Subcutaneous adipose tissue (tissue), 4 donors: Measurements from ENCODE around the gene TNP2. TPM values are rescaled to one million over a fixed set of nuclear protein-coding genes. Genes with fewer than 3 reads are reported as not detected.

Experiments
- total RNA-seq, 4 donors: library from RNA; depleted of rRNA; stranded (reverse); fragments of >200 nt; gene quantifications; one replicate each; pipeline ENCODE4 v1.1.0, GENCODE V29; 2016
- TF ChIP-seq, protein P1 (sequence below): fragments of 450-650 bp; IDR thresholded peaks from one replicate; pipeline ENCODE4 v1.5.1; 2016; ENCODE audit warnings: low read depth, mild to moderate bottlenecking, control low read depth, antibody characterized with exemption, moderate library complexity

Gene TNP2
- total RNA-seq, 4 donors from 2014 or later: not detected

GRCh38 chr16:11273721-11274324 lies 4.7 kb upstream of the TNP2 start:
- TF ChIP-seq, protein P1, sequence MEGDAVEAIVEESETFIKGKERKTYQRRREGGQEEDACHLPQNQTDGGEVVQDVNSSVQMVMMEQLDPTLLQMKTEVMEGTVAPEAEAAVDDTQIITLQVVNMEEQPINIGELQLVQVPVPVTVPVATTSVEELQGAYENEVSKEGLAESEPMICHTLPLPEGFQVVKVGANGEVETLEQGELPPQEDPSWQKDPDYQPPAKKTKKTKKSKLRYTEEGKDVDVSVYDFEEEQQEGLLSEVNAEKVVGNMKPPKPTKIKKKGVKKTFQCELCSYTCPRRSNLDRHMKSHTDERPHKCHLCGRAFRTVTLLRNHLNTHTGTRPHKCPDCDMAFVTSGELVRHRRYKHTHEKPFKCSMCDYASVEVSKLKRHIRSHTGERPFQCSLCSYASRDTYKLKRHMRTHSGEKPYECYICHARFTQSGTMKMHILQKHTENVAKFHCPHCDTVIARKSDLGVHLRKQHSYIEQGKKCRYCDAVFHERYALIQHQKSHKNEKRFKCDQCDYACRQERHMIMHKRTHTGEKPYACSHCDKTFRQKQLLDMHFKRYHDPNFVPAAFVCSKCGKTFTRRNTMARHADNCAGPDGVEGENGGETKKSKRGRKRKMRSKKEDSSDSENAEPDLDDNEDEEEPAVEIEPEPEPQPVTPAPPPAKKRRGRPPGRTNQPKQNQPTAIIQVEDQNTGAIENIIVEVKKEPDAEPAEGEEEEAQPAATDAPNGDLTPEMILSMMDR: no peak

DNA sequence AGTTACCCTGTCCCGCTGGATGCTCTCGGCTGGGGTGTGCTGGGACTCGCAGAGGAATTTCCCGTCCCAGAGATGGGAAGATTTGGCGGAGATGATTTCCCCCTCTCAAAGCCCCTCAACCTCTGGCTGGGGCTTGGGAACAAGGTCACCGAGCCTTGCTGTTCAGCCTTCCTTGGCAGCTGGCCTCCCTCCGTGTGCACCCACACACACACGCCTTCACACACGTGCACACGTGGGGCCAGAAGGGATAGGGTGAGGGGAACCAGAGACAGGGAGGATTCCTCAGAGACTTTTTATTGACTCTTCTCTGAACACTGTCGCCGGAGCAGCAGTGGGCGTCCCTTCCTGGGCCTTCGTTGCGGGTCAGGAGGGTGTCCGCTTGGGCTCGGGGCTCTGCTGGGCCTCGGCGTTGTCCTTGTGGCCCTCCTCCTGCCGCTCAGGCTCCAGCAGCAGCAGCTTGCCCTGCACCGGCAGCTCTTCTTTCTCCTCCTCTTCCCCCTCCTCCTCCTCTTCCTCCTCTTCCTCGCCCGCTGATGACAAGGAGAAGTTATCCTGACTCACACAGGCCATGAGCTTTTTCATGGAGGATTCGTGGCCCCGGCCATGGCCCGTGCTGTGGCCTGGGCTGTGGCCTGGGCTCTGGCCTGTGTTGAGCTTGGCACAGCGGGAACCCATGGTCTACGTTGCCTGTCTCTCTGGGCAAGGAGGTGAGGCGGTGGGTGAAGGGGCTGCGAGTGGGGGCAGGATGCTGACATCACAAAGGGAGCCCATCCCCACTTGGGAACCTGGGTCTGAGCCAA lies 4.0 kb upstream of the TNP2 start, which contains the start of gene PRM3:
PRM3 (minus strand) TSS at position 709 of the 800 bp plus-strand sequence; CDS start at position 675, 34 bp downstream.
- TF ChIP-seq, protein P1: no peak

DNA sequence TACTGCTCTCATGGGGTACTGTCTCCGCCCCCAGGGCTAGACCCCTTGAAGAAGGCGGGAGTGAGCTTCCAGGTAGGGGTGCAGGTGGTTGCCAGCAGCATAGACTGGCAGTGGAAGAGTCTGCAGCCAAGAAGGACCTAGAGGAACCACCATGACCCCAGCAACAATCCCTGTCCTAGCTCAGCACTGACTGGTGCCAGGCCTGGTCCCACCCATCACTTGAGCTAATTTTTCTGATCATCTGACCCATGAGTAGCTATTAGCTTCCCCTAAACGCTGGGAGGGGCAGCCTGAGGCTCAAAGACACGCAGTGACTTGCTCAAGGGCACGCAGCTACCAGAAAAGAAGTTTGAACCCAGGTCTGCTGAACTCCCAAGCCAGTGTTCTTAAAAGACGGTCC lies 3.4 kb upstream of the TNP2 start:
- TF ChIP-seq, protein P1: no peak

GRCh38 chr16:11271610-11272009 lies 2.5 kb upstream of the TNP2 start:
- TF ChIP-seq, protein P1: no peak

DNA sequence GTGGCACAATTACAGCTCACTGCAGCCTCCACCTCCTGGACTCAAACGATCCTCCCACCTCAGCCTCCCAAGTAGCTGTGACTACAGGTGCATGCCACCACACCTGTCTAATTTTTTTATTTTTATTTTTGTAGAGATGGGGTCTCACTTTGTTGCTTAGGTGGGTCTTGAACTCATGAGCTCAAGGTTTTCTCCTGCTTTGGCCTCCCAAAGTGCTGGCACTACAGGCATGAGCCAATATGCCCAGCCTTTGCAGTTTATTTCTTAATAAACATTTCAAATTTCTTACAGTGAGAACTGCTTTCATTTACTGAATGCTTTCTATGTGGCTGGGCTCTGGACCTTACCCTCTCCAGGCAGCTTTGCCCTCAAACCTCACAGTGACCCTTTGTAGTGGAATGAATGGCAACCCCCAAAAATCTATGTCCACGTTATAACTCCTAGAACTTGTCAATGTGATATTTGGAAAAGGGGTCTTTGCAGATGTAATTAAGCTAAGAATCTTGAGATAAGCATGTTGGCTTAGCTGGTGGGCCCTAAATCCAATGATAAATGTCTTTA lies 1.6 kb upstream of the TNP2 start:
- TF ChIP-seq, protein P1: no peak

DNA sequence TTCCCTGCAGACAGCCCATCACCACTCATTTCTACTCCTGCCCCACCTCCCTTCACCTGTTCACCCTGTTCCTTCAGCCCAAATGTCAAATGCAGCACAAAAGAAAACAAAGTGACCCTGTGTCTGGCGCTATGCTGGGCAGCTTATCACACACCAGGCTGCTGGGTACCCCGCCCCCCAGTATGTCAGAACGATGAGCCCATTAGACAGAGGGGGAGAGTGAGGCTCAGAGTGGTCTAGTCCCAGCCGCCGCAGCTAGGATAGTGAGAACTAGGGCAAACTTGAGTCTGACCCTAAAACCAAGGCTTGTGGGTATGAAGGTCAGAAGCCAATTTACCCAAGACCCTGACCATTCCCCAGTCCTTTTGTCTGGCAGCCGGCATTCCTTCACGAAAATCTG lies 4.0 kb downstream of the TNP2 start:
- TF ChIP-seq, protein P1: no peak

DNA sequence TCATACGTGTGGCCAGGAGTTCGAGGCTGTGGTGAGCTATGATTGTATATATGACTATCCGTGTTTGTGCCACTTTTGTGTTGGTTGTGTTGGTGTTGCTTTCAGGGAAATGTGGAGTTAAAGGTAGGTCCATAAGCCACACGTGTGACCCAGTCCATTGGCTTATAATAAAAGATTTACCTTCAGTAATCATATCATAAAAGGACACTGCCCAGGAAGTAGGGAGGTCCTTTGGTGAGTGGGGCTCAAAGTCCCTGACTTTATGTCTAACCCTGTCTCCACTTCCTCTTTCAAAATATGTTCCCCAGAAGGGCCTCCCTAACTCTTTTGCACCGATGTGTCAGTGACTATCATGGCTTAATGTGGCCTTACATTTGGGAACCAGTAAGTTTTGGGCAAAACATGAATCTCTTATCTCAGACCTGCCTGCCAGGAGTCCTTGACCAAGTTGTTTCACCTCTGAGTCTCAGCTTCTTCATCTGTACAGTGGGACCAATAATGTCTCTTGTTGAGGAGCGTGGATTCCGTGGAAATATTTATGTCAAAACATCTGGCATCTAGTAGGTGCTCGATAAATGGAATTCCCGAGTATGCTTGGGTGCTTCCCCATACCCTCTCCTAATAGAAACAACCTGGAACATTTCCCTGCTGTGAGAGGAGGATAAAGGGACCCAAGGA lies 4.8 kb downstream of the TNP2 start:
- TF ChIP-seq, protein P1: no peak
